Activated naive CD8-positive, alpha-beta T cell treated with anti-CD3 and anti-CD28 coated beads, Interleukin-2, amount 50 U/mL, for 24 hours (primary cell): ENCODE data around the gene ATP2A3.

ENCODE experiments used
- ATAC-seq: fragments of 150-1000 bp; cut with Tn5 transposase; one replicate; pipeline ENCODE4 v1.10.0; 2021
- DNase-seq: peaks from one replicate; pipeline ENCODE4 v3.0.0; 2021
- H3K27ac Mint-ChIP-seq: one replicate; pipeline ENCODE4 v1.8.0; 2021; ENCODE audit warnings: mild to moderate bottlenecking, mixed read lengths
- H3K27me3 Mint-ChIP-seq: one replicate; pipeline ENCODE4 v1.8.0; 2021; ENCODE audit warnings: mixed read lengths
- H3K36me3 Mint-ChIP-seq: one replicate; pipeline ENCODE4 v1.8.0; 2021; ENCODE audit warnings: low read depth, mixed read lengths
- H3K4me1 Mint-ChIP-seq: one replicate; pipeline ENCODE4 v1.8.0; 2021; ENCODE audit warnings: mixed read lengths
- H3K4me3 Mint-ChIP-seq: one replicate; pipeline ENCODE4 v1.8.0; 2021; ENCODE audit warnings: mild to moderate bottlenecking, moderate library complexity, mixed read lengths
- H3K9me3 Mint-ChIP-seq: one replicate; pipeline ENCODE4 v1.8.0; 2021; ENCODE audit warnings: mixed read lengths

Gene ATP2A3

GRCh38 chr17:3970668-3971067 lies 6.4 kb upstream of the ATP2A3 start:
- H3K4me1 Mint-ChIP-seq, result peaks cover 29% of the 10 kb centered on the region
- H3K9me3 Mint-ChIP-seq, result no peaks in the 10 kb centered on the region
- no peaks in the 10 kb centered on the region for H3K27me3 Mint-ChIP-seq
- no peaks in the 10 kb centered on the region for H3K36me3 Mint-ChIP-seq
- no peak for ATAC-seq
- no peak overlapping the region for H3K4me3 Mint-ChIP-seq
- H3K27ac Mint-ChIP-seq, result no peak overlapping the region
- no peak for DNase-seq

- Mint-ChIP-seq H3K27ac (no peak overlapping the region), H3K27me3 (no peaks in the 10 kb centered on the region)
Observed at GRCh38 chr17:3969963-3970362, 5.7 kb upstream of the ATP2A3 start.

GRCh38 chr17:3968886-3969524 lies 4.8 kb upstream of the ATP2A3 start:
- H3K27ac Mint-ChIP-seq, result no peak overlapping the region
- ATAC-seq (no peak), DNase-seq (no peak)
- H3K4me1 Mint-ChIP-seq, result peaks cover 35% of the 10 kb centered on the region
- H3K4me3 Mint-ChIP-seq, result no peak overlapping the region
- H3K36me3 Mint-ChIP-seq, result no peaks in the 10 kb centered on the region
- H3K9me3 Mint-ChIP-seq, result no peaks in the 10 kb centered on the region
- H3K27me3 Mint-ChIP-seq, result no peaks in the 10 kb centered on the region

More at GRCh38 chr17:3969963-3970362, 5.7 kb upstream of the ATP2A3 start:
- DNase-seq (no peak), ATAC-seq (no peak)
- Mint-ChIP-seq H3K4me1 (peaks cover 35% of the 10 kb centered on the region), H3K4me3 (no peak overlapping the region), H3K9me3 (no peaks in the 10 kb centered on the region), H3K36me3 (no peaks in the 10 kb centered on the region)

- DNase-seq (no peak), ATAC-seq (no peak)
- no peak overlapping the region for H3K27ac Mint-ChIP-seq
- H3K9me3 Mint-ChIP-seq, result no peaks in the 10 kb centered on the region
- H3K4me3 Mint-ChIP-seq, result no peak overlapping the region
- no peaks in the 10 kb centered on the region for H3K27me3 Mint-ChIP-seq
- peaks cover 31% of the 10 kb centered on the region for H3K4me1 Mint-ChIP-seq
- H3K36me3 Mint-ChIP-seq, result no peaks in the 10 kb centered on the region
Observed at GRCh38 chr17:3968015-3968414, 3.8 kb upstream of the ATP2A3 start.

GRCh38 chr17:3966720-3967363 lies 2.6 kb upstream of the ATP2A3 start:
- Mint-ChIP-seq H3K36me3 (no peaks in the 10 kb centered on the region), H3K27ac (peak overlapping the region; percentile 65), H3K4me3 (peak overlapping the region; percentile 18), H3K9me3 (no peaks in the 10 kb centered on the region), H3K4me1 (peaks cover 32% of the 10 kb centered on the region), H3K27me3 (no peaks in the 10 kb centered on the region)
- DNase-seq (no peak), ATAC-seq (no peak)

GRCh38 chr17:3965118-3965800 lies 1.0 kb upstream of the ATP2A3 start:
- peaks cover 48% of the 10 kb centered on the region for H3K4me1 Mint-ChIP-seq
- H3K4me3 Mint-ChIP-seq, result peak overlapping the region; percentile 84
- peak overlapping the region; percentile 82 for H3K27ac Mint-ChIP-seq
- no peaks in the 10 kb centered on the region for H3K36me3 Mint-ChIP-seq
- H3K27me3 Mint-ChIP-seq, result no peaks in the 10 kb centered on the region
- no peaks in the 10 kb centered on the region for H3K9me3 Mint-ChIP-seq
- DNase-seq, result peak; percentile 74
- peak; percentile 73 for ATAC-seq

GRCh38 chr17:3963237-3964201 lies 718 bp downstream of the ATP2A3 start:
- Mint-ChIP-seq H3K27ac (peak overlapping the region; percentile 56), H3K4me3 (peak overlapping the region; percentile 84), H3K36me3 (no peaks in the 10 kb centered on the region), H3K27me3 (no peaks in the 10 kb centered on the region), H3K4me1 (peaks cover 56% of the 10 kb centered on the region), H3K9me3 (no peaks in the 10 kb centered on the region)
- ATAC-seq, result peak; percentile 17
- peak; percentile 71 for DNase-seq

GRCh38 chr17:3962965-3963236 lies 1.3 kb downstream of the ATP2A3 start:
- no peak for DNase-seq
- peaks cover 60% of the 10 kb centered on the region for H3K4me1 Mint-ChIP-seq
- H3K4me3 Mint-ChIP-seq, result peak overlapping the region; percentile 84
- peak overlapping the region; percentile 56 for H3K27ac Mint-ChIP-seq
- no peaks in the 10 kb centered on the region for H3K27me3 Mint-ChIP-seq
- ATAC-seq, result no peak
- H3K9me3 Mint-ChIP-seq, result no peaks in the 10 kb centered on the region
- no peaks in the 10 kb centered on the region for H3K36me3 Mint-ChIP-seq

GRCh38 chr17:3962217-3962964 lies 1.8 kb downstream of the ATP2A3 start:
- ATAC-seq (no peak), DNase-seq (no peak)
- H3K27ac Mint-ChIP-seq, result peak overlapping the region; percentile 63
- H3K9me3 Mint-ChIP-seq, result no peaks in the 10 kb centered on the region
- H3K36me3 Mint-ChIP-seq, result no peaks in the 10 kb centered on the region
- peaks cover 65% of the 10 kb centered on the region for H3K4me1 Mint-ChIP-seq
- no peaks in the 10 kb centered on the region for H3K27me3 Mint-ChIP-seq
- peak overlapping the region; percentile 84 for H3K4me3 Mint-ChIP-seq

GRCh38 chr17:3961564-3962047 lies 2.6 kb downstream of the ATP2A3 start:
- H3K4me1 Mint-ChIP-seq, result peaks cover 68% of the 10 kb centered on the region
- no peak overlapping the region for H3K27ac Mint-ChIP-seq
- peaks cover 4% of the 10 kb centered on the region for H3K36me3 Mint-ChIP-seq
- DNase-seq, result peak; percentile 45
- H3K4me3 Mint-ChIP-seq, result peak overlapping the region; percentile 84
- ATAC-seq, result peak; percentile 3
- no peaks in the 10 kb centered on the region for H3K9me3 Mint-ChIP-seq
- no peaks in the 10 kb centered on the region for H3K27me3 Mint-ChIP-seq

GRCh38 chr17:3960764-3961163 lies 3.5 kb downstream of the ATP2A3 start:
- Mint-ChIP-seq H3K27ac (peak overlapping the region; percentile 39), H3K27me3 (no peaks in the 10 kb centered on the region), H3K9me3 (no peaks in the 10 kb centered on the region), H3K4me3 (peak overlapping the region; percentile 48), H3K36me3 (peaks cover 4% of the 10 kb centered on the region), H3K4me1 (peaks cover 73% of the 10 kb centered on the region)
- ATAC-seq, result no peak
- DNase-seq, result no peak

- no peaks in the 10 kb centered on the region for H3K27me3 Mint-ChIP-seq
- peak overlapping the region; percentile 39 for H3K27ac Mint-ChIP-seq
- ATAC-seq (no peak), DNase-seq (no peak)
- H3K36me3 Mint-ChIP-seq, result peaks cover 4% of the 10 kb centered on the region
- H3K4me1 Mint-ChIP-seq, result peaks cover 70% of the 10 kb centered on the region
- no peaks in the 10 kb centered on the region for H3K9me3 Mint-ChIP-seq
- H3K4me3 Mint-ChIP-seq, result peak overlapping the region; percentile 48
Observed at GRCh38 chr17:3959921-3960601, 4.2 kb downstream of the ATP2A3 start.

GRCh38 chr17:3959295-3959899 lies 4.8 kb downstream of the ATP2A3 start:
- H3K9me3 Mint-ChIP-seq, result no peaks in the 10 kb centered on the region
- H3K27ac Mint-ChIP-seq, result peak overlapping the region; percentile 69
- H3K4me3 Mint-ChIP-seq, result no peak overlapping the region
- H3K36me3 Mint-ChIP-seq, result peaks cover 4% of the 10 kb centered on the region
- peaks cover 70% of the 10 kb centered on the region for H3K4me1 Mint-ChIP-seq
- no peaks in the 10 kb centered on the region for H3K27me3 Mint-ChIP-seq
- ATAC-seq, result no peak
- no peak for DNase-seq
